ENCODE measurements around the gene ADARB1.

Gene ADARB1

DNA sequence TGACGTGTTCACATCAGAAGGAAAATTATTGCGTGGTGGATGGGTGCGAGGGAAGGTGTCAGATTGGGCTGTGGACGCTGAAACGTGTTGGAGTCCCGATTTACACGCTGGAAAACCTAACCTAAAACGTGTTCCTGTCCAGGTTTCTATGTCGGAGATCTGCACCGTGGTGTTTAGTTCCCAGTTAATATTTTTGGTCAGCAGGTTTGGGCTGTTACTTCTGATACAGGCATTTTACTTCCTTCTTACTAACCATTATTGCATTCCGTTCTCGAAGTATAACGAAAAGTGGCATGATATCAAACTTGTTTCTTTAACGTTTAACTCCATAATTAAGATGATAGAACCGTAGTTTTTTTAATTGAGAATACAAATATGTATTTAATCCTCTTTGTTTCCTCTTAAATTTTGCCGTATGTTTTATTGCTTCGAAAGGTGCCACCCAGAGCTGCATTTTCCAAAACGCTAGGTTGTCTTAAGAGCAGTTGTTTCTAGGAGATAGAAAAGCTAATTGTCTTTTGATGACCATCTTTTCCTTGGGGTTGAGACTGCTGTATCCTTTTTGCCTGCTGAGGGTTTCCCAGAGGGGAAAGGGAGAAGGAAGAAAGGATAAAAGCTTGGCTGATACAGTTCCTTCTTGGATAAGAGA, 1.3 kb downstream of the ADARB1 start:
- DNase-seq (ENCODE audit: low read depth): no peak

DNA sequence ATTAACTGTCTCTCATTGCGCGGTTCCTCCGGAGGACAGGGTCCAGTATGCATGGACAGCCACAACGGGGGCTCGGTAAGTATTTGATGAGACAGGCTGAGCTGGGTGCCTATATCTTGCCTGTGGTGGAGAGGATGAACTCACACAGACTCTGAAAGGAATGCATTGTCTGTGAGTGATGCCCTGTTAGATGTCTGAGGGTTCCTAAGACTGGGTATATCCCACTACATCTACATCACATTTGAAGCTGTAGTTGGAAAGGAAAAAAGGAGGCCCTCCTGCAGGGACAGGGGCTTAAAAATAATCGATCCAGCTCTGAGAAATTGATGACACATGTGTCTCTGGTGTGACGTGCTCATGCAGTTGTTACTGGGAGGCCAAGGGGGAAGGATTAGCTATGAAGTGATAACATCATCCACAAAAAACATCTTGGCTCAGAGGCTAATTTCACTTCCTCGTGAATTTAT, 1.9 kb downstream of the ADARB1 start:
- DNase-seq (ENCODE audit: low read depth): no peak

DNA sequence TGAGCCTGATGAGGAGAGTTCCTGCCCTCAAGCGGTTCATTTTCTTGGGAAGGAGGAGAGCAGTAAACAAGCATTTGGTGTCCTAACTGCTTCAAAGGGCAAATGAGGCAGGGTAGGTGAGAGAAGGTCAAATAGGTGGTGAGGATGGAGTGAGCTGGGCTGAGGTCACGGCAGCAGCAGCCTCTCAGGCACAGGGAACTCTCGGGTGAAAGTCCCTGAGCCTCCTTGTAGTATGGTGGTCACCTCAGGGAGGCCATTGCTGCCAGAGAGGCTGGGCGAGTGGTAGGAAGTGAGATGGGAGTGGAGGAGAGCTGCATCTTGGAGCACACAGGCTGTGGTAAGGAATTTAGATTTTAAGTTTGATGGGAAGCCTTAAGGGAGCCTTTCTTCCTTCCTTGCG, 4.0 kb downstream of the ADARB1 start:
- DNase-seq (ENCODE audit: low read depth): no peak

DNA sequence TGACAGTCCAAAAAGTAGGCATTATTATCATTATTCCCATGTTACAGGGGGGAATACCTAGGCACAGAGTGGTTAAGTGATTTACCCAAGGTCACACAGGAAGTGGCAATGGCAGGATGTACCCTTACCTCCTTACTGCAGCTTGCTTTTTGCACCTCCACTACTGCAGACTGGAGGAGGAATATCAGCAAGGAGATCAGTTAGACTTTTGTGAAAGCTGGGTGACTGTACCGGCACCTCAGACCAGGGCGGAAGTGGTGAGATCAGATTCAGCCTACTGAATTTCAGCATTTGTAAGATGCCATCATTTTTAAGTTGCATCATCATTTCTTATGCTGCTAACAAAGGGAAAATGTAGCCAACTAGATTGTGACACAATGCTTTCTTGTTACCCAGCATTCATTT, 4.5 kb downstream of the ADARB1 start:
- peak; percentile 46 for DNase-seq (ENCODE audit: low read depth)

DNA sequence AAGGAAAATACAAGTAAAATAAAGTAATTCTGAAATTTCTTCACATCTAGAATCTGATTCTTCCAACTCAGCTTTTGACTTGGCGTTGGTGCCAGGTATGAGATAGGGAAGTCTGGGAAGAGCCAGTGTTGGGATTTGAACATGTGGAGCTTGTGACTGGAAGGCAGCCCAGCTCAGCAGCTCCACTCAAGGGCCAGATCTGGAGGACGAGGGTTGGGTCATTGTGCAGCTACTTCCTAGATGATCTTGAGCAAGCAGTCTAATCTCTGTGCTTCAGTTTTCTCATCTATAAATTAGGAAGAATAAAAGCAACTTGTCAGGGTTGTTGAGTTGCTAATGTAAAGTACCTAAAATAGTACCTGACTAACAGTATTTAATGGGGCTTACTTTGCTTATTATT, 5.0 kb downstream of the ADARB1 start:
- DNase-seq (ENCODE audit: low read depth): no peak

DNA sequence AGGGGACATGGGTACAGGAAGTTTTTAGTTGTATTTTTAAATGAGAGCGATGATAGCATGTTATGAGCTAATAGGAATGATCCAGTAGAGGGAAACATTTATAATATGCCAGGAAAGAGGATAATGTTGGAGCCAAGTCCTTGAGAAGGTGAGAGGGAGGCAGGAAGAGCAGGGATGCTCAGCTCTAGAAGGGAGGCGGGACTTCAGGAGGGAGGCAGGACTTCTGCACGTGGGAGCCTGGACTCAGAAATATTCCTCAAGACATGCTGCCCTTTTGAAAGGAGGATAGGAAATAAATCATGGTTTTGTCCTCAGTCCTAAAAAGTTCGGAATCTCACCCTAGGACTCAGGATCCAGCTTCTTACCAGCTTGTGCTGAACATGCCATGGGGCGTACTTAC, 5.9 kb downstream of the ADARB1 start:
- no peak for DNase-seq (ENCODE audit: low read depth)

DNA sequence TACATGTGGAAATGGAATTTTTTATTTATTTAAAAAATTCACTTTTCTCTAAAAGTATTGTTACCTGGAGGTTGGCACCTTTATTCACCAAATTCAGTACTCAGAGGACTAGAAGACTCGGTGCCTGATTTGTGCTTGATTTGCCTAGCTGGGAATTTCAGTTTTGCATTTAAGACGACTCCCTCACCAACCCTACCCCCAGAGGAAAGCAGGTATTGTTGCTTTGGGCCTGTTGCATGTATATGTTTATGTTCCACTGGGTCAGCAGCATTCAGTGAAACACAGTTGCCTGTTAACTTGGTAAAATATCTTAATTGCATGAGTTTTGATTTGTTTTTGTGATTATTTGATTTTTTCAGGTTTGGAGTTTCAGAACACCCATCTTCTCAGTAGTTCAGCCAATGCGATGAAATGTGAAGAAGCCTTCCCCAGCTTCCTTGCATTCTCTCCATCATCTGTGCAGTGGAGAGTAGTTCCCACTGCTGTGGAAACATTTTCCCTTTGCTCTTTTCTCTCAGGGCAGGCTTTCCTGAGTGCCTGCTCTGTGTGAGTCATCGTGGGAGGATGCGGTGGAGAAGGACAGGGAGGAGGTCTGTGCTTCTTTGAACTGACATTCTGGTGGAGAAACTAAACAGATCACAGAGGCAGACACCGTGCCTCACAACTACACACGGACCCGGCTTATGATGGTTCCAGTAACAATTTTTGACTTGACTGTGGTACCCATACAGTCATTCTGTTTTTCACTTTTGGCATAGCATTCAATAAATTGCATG, 6.4 kb downstream of the ADARB1 start:
- DNase-seq (ENCODE audit: low read depth): no peak

DNA sequence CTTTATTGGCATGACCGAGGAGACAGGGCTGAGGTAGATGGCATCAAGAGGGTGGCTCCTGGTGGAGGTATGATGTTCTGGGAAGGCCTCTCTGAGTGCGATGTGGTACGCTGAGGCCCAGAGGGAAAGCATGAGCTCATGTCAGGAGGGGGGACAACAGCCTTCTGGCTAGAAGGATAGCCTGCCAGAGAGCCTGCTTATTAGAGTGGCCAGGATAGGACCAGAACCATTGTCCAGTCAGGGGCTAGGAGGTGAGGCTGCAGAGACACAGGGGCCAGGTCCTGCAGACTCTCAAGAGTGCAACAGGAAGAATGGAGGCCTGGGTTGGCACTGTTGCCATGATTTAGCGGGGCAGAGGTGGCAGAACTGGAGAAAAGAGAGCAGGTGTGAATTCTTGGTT, 7.3 kb downstream of the ADARB1 start:
- no peak for DNase-seq (ENCODE audit: low read depth)

DNA sequence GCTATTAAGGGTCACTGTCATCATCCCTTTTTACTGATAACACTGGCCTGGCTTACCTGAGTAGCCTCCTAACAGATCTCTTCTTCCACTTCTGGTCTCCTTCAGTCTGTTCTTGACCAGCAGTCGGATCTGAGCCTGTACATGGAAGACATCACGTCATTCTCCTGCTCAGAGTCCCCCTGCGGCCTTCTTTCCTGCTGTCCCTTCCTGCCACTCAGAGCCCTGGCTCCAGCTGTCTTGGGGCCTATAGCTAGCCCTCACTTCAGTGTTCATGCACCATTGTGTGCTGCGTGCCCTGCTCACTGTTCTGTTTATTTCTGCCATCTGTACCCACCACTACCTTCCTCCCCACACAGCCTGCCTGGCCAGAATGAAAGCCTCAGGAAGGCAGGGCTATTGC, 8.4 kb downstream of the ADARB1 start:
- no peak for DNase-seq (ENCODE audit: low read depth)

DNA sequence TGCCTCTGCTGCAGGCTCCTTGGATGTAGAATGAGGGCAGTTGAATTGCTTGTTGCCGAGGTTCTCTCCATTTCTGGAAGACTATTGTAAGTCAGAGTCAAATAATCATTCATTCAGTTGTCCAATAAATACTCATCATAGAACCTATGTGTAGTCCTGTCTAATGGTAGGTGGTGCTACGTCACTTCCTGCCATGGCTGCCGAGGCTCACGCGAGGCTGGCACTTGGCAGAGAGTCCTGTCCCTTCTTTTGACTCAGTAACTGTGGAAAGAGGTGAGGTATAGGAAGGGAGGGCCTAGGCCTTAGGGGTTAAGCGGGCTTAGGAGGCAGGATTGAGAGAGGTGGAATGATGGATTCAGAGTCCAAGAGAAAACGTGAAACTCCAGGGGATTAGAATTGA, 9.7 kb downstream of the ADARB1 start:
- DNase-seq (ENCODE audit: low read depth): no peak

DNA sequence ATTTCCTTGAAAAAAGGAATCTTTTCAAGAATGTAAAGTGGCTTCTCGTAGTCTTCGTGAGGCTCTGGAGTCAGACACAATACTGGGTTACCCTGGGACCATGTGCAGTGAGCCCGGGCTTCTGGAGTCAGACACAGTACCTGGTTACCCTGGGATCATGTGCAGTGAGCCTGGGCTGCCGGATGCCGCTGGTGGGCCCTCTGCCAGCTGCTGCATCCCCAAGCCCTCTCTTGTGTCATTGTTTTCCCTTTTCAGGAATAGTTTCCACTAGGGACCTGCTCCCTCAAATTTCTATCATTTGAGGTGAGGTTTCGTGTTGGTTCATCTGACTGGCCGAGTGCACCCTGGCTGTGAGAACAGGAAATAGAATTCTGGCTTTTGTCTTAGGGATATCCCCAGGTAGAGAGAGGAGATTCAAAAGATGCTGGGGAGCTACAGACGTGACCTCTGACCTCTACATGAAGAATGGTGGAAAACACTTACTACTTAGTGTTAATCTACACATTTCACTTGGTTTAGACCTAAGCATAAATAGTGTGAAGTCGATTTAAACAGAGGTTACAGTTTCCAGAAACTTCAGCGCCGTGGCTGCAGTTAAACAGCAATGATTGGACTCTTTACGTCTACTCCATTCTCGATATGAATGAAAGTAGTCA, 10.6 kb downstream of the ADARB1 start:
- no peak for DNase-seq (ENCODE audit: low read depth)

DNA sequence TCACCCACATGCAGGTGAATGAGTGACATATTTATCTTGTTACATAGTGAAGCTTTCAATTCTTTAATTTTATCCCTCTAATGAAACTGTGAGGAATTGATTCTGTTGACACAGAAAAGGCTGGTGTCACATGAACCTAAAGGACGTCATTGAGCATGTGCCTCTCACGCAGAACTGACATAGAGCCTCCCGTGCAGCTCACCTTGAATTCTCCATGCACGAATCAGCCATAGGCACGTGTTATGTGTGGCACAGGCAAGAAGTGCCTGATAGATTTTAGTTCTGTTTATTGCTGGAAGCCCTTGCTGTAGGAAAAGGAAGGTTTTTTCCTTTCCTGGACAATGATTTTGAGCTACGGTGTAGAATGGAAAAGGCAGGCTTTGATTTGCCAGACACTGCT, 11.3 kb downstream of the ADARB1 start:
- DNase-seq (ENCODE audit: low read depth): no peak

DNA sequence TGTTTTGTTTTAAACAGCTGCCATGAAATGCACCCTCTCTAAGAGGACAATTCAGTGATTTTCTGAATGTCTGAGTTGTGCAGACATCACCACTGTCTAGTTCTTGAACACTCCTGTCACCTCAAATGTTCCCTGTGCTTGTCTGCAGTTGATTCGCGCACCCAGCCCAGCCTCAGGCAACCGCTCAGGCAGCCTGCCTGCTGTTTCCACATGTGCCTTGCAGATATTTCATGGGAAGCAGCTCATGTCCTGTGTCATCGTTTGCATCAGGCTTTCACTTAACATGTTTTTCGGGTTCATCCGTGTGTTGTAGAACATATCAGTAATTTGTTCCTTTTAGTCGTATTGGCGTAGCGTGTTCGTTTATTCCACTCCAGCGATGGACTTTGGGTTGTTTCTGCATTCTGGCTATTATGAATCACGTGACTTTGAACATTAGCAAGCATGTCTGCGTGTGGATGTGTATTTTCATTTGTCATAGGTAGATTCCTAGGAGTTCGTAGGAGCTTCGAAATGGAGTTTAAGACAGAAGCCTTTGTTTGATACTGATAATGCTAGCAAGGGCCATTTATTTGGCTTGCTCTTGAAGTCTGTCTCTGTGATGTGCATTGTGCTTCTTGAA, 12.1 kb downstream of the ADARB1 start:
- no peak for DNase-seq (ENCODE audit: low read depth)

DNA sequence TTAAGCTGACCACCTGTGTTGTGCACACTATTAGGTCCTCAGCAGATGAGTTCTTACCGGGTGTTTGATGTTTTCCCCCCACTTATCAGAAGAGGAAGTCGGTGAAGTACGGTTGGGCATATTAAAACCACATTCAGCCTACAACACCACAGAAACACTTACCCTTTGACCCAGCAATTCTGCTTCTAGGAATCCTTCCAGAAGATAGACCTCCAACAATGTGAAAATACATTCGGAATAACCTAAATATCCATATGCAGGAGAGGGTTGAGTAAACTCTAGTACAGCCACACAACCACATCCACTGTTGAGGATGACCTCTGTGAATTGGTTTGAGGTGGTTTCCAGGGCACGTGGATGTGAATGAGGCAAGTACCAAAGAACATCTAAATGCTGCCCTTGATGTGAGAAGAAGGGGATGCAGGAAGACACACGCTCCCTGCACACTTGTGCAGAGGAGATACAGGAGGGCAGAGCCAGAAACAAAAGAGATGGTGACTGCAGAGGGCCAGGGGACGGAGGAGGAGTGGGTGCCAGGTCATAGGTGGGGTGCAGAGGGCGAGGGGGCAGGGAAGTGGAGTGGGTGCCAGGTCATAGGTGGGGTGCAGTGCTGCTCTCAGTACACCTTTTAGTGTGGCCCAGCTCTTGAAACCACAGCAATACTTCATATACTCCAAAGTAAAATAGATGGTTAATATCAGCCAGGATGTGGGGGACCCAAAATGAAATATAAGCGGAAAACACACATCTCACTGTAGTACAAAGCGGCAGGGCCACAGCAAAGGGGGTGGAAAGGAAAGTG, 12.8 kb downstream of the ADARB1 start:
- DNase-seq (ENCODE audit: low read depth): no peak

DNA sequence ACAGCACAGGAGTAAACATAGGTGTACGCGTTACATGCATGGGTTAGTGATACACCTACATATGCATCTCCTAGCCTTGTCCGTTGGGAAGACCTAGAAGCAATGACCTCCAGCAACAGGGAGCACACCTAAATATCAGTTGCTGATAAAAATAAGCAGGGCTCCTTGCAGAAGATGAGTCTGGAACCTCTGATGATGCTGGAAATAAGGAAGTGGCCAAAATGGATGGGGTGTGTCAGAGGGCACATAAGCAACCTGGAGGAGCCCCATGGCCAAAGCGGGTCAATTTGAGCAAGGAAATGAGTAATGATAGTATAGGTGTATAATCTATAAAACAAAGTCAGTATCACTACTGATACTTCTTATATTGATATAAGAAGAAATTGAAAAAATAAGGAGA, 13.7 kb downstream of the ADARB1 start:
- no peak for DNase-seq (ENCODE audit: low read depth)

DNA sequence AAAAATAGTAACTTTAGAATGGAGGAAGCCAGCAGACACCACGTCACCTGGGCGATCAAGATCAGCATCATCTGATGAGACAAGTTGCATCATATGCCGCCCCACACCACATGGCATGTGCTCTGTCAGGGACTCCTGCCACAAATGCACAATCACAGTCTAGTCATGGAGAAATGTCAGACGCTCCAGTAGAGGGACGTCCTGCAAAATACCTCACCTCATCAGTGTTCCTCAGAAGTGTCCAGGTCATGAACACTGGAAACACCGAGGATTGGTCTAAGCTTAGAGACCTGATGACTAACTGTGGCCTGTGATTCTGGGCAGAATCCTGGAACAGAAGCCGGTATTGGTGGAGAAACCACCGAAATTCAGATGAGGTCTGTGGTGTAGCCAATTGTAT, 14.3 kb downstream of the ADARB1 start:
- no peak for DNase-seq (ENCODE audit: low read depth)

DNA sequence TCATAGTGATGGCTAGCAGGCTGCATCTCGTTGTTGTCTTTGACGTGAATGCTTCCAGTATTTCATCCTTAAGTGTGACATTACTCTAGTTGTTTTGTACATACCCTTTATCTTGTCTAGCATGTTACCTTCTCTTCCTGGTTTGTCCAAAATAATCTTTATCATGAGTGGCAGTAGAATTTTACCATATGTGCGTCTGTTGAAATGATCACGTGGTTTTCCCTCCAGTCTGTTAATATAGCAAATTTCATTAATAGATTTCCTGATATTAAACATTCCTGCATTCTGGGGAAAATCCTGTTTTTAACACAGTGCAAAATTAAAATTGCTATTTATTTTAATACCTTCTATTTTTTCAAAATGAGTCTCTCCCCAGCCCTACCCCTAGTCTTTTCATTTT, 15.6 kb downstream of the ADARB1 start:
- DNase-seq (ENCODE audit: low read depth): no peak

DNA sequence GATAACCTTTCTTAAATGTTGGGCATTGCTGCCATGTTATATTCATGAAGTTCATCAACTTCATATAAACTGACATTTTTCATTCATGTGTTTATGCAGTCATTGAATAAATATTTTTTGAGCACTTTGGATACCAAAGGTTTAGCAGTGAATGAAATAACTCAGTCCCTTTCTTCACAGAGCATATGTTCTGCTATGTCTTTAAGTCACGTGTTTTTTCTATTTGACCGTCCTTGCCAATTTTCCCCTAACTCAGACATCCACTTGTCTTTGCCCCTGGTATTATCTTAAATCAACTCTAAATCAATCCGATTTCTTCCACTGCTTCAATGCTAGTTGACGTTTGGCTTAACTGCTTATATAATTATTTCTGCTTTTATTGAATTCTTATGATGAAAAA, 16.6 kb downstream of the ADARB1 start:
- DNase-seq (ENCODE audit: low read depth): no peak

DNA sequence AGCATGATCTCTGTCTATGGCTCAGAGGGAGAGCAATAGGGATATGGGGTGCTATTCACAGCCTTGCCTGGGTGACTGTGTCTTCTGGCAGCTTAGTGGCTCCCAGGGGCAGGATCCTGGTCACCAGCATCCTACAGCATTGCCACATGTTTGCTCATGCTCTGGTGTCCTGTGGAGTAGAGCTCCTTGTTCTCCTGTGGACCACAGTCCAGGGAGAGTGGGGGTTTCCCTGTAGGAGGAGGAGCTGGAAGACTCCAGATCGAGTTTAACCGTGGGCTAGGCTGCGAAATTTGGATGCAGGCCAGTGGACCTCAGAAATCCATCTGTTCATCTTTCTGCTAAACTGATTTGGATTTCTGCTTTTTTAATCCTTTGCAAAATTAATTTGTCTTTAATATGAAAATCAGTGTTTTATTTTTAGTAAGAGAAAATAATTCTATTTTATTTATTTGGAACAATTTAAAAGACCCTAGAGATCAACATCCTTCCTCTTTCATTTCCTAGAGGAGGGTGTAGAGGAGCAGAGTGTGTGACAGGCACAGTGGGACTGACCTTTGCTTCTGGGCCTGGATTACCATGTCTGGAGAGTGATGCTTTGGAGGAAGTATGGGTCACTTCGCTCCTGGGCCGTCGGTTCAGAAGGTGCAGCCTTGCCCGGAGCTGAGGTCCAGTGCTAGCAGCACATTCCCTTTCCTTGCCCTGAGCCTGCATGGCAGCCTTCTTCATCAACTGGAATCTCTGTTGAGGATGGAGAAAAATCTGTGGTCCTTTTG, 17.4 kb downstream of the ADARB1 start:
- no peak for DNase-seq (ENCODE audit: low read depth)

DNA sequence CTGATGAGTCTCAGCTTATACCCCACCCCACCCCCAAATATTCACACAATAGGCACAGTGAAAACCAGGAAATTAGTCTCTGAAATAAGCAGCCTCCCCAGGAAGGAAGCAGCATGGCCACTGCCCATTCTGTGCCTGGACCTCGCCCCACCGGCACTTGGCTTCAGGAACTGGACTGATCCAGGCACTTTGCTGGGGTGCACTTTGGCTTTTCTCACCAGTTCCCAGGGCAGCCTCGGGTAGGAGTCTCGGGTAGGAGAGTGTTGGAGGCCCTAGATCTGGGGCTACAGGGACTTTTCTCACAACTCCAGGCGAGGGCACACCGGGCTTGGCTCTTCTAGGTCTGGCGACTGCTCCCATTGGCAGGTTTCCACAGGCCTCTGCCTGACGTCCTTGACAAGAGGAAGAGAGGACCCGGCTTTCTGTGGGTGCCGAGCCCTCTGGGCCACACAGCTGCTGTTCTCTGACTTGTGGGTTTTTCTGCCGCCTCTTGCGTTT, 18.7 kb downstream of the ADARB1 start:
- DNase-seq (ENCODE audit: low read depth): no peak

DNA sequence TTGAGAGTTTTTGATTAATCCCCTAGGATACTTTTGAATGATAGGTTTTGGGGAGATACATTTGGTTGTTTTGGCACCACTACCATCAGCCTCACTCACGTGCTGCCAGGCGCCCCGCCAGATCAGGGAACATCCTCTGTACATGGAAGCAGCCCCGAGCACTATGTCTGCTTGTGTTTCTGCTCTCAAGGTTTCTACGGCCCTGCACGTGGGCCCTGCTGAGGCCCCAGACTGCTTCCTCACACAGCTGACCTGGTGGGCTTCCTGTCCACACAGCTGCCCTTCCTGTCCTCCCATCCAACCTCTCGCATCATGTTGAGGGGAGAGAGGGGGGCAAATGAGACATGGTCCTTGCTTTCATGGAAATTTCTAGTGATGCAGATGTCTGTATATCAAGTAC, 20.0 kb downstream of the ADARB1 start:
- no peak for DNase-seq (ENCODE audit: low read depth)
